NCI-H2196 treated with DMSO at 0.1 percent for 48 hours (cell line): ENCODE data around the gene VWF.
A peak's percentile ranks its signal among the peaks of the same experiment; 100 is the strongest.

Experiments
- DNase-seq: peaks from one replicate; lab custom pipeline; 2025; ENCODE audit not compliant: unreplicated experiment; lab: John Stamatoyannopoulos, UW

The VWF gene

DNA sequence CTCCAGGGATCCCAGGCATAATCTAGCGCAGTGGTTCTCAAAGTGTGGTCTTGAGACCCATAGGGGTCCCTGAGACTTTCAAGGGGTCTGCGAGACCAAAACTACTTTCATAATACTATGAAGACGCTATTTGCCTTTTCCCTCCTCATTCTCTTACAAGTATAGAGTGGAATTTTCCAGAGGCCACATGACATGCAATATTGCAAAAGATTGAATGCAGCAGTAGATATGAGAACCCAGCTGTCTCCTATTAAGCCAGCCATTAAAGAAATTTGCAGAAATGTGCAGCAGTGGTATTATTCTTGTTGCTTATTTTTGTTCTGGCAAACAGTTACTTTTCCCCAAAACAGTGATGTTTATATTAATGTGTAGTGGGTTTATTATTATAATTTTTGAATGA, 62.8 kb downstream of the VWF start:
- no peak for DNase-seq

DNA sequence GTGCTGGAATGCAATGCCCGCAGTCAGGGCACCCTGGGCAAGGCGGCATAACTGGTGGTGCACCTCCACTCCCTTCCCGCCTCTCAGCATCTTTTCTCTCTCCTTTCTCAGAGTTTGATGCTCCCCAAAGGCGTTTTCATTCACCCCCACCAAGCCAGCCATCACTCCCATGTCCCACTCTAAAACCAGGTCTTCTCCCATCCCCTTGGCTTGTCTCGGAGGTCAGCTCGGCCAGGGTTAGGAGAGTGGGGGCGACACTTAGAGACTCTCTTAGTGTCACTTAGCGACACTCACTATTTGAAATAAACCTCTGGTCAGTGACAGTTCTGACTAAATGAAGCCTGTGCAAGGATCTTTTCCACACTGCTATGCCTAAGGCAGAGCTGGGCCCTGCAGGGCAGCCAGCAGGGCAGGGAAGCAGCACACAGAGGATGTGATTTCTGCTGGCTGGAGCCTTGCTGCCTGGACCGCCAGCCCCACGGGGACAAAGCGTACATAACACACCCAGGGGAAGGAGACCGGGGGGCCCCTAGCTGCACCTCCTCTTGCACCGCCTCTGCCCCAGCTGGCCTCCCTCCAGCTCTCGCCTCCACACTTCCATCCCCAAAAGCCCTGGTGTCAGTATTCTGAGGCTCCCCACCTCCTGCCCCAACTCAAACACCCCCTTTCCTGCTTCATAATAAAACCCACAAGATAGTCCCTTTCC, 64.5 kb downstream of the VWF start:
- no peak for DNase-seq

DNA sequence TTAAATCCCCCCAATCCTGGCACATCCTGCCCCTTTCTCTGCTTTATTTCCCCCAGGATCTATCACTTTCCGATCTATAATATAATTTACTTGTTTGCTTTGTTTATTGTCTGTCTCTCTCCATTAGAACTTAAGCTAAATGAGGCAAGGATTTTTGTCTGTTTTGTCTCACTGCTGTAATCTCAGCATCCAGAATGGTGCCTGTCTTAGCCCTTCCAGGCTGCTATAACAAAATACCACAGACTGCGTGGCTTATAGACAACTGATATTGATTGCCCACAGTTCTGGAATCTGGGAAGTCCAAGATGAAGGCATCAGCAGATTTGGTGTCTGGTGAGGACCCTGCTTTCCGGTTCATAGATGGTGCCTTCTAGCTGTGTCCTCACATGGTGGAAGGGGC, 65.2 kb downstream of the VWF start:
- no peak for DNase-seq

DNA sequence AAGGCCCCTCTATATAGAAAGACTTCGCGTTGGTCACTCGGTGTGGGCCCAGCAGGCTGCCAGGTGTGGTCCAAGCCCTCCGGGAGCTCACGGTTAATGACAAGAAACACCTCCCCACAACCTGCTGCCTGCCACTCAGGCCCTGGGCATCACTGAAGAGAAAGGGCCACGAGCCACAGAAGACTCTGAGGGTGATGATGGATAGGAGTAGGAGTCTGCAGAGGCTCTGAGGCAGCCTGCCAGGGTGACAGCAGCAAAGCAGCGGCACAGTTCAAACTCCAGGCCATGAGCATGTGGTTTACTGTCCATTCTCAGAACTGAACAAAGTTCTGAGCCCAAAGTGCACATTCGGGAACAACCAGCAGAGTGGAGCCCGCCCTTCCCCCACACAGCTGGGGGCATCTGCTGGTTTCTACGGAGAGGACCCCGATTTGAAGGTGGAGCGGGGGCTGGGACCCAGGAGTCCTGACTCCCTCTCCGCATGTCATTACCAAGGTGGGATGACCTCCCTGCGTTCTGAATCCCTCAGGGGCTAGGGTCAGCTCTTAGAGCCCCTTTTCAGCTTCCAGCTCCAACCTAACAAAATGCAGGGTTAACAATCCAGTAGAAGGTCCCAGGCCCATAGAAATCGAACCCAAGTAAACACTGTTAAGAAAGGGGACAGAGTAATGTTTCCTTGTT, 65.8 kb downstream of the VWF start:
- DNase-seq: no peak

DNA sequence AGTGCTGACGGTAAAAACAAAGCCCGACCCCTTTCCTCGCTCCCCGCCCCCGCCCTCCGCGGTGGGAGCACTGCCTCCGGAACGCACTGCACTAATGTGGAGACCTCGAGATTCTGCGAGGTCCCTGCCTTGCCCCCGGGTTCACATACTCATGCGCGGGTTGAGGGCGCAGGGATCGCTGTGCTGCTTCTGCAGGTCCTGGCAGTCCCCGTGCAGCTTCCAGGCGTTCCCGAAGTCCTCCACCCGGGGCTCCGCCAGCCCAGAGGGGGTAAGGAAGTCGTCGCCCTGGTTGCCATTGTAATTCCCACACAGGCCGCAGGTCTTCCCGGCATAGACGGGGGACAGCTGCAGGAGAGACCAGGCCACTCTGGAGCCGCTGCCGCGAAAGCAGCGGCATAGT, 66.8 kb downstream of the VWF start:
- DNase-seq: no peak

- no peak for DNase-seq
These were observed 67.8 kb downstream of the VWF start for GRCh38 chr12:6056406-6057240.

GRCh38 chr12:6053541-6053940, 70.9 kb downstream of the VWF start:
- no peak for DNase-seq

DNA sequence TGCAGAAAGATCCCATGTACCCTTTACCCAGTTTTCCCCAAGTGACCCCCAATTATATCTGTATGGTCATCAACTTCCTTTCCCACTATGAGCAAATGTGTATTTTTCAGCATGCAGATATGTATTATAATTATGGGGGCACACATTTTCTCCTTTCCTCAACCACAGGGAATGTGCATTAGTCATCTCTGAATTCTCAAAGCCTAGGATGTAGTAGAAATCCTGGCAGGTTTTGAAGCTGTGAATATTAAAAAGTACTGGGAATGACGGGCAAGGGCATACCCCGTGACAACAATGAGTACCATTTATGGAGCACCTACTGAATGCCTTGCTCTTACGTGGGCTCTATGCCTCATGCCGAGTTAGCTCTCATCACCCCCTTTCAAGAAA, 71.5 kb downstream of the VWF start:
- no peak for DNase-seq

- no peak for DNase-seq
These were observed 72.1 kb downstream of the VWF start for GRCh38 chr12:6052206-6052939.

DNA sequence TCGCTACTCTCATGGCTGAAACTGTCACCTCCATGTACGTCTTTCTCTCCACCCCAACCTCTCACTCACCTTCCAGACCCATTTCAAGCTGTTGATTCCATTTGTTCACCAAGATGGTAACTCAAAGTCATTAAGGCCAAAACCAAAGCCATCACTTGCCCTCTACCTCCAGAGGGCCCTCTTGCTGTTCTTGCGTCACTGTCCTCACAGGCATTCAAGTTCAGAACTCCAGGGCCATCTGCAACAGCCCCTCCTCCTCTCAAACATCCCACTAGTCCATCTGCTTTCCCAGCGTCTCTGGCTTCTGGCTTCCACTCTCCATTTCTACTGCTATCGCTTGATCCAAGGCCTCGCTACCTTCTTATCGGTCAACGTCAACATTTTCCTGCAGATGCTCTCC, 74.5 kb downstream of the VWF start:
- no peak for DNase-seq

DNA sequence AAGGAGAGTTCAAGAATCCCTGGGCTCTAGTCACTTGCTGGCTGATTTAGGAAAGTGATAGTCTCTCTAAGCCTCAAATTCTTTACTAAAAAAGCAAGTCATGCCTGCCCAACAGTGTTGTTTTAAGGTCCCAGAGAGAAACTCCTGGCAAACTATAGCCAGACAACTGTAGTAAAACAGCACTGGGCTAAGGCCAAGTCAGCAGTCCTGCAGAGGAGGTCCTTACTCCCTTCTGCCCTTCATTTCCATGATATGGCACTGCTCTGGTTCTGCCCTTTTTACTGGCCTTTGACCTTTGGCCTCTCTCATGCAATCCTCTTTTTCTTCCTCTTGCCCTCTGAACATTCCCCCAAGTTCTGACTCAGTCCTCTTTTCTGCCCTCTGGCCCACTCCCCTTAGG, 74.9 kb downstream of the VWF start:
- no peak for DNase-seq

GRCh38 chr12:6047249-6048237, 76.9 kb downstream of the VWF start:
- no peak for DNase-seq

DNA sequence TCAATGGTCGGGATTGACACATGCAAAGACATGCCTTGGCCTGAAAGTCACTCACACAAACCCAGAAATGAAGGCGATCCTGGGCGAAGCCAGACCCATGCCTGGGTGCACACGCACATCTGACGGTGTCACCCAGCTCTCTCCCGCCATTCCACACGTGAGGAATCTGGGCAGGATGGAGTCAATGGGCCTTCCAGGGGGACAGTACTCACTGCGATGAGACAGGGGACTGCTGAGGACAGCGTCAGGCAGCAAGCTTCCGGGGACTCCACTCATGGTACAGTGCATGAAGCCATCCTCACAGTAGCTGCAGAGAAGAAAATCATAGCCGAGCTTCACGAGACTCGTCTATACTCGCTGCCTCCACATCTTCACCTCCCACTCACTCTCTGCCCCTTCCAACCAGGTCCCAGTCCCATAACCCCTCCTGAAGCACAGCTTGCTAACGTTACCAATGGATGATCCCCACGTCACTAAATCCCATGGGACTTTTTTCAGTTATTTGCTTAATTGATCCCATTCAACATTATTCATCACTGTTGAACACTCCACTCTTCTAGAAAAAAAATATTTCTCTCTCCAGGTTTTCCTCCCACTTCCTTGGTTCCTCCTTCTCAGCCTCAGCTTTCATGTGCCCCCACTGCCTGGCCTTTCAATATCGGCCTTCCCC, 77.8 kb downstream of the VWF start:
- no peak for DNase-seq

DNA sequence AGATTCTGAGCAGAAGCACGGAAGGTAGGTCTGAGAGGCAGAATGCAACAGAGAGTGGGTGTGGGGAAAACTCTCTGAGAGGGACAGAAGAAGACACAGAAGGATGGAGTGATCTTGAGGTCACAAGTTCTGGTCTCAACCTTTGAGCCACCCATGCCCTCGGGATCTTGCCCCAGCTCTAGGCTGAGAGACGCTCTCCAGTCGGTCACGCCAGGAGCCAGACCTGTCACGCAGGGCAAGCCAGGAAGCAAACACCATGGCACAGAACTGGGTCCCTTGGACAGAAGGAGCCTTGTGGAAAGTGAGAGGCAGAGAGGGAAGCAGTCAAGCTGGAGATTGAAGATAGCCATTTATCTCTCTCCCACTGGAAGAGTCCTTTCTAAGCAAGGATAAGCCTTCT, 79.0 kb downstream of the VWF start:
- no peak for DNase-seq

GRCh38 chr12:6044082-6044481, 80.4 kb downstream of the VWF start:
- no peak for DNase-seq

GRCh38 chr12:6042446-6042845, 82.0 kb downstream of the VWF start:
- DNase-seq: no peak

DNA sequence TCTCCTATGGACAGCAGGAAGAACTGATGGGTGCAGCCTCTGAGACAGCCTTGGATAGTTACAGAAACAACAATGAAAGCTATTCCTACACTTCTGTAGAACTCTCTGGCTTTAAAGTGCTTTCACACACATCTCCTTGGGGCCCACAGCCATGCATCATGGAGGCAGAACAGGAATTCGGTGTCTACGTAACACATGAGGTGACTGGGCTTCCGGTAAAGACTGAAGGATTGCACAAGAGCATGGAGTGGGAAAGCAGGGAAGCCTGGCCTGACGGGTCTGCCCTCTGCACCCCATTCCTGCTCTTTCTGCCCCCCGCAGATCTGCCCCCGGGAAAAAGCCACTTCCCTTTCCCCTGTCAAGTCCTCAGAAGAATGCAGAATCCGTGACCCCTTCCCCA, 82.6 kb downstream of the VWF start:
- no peak for DNase-seq

DNA sequence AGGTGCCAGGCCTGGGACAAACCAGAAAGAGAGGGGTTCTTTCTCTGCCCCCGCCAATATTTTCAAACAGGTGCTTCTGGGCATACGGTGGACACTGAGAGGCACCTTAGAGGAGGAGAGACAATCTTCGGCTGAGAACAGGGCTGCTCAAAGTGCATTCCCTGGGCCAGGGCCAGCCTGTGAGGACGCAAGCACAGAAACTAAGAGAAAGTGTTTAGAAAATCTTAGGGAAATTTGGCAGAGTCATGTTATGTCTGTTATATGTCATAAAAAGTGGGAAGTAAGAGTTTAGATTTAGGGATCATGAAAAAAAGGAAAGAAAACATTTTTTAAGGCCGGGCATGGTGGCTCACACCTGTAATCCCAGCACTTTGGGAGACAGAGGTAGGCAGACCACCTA, 83.7 kb downstream of the VWF start:
- no peak for DNase-seq

DNA sequence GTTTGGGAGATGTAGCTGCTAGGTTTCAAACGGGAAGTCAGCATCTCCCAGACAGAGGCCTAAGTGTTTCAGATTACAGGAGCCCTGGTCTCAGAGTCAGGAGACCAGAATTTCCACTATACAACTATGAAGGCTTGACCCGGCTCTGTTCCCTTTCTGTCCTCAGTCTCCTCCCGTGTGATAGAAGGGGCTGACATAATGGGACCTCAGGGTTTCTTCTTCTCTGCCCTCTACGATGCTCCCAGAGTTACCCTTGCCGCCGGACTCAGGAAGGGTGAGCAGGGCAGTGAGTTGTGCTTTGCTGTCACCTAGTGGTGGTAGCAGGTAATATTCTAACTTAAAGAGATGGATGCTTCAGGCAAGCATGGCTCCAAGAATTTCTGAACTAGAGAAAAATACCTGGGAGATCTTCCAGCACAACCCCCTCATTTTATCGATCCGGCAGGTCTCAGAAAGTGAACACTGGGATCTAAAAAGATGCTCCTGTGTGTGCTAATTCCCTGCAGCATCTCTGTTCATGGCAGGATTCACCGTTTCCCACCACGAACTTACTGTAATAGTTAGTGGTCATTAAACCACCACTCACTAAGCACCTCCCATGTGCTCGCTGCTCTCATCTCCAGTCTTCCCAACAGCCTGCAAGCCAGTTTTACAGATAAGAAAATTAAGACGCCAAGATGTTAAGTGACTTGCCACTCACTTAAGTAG, 84.4 kb downstream of the VWF start:
- peak; percentile 15 for DNase-seq
